Natural killer cell (primary cell): ENCODE results near the gene AGAP2. TPM values are rescaled to one million over a fixed set of nuclear protein-coding genes. Genes with fewer than 3 reads are reported as not detected.

Source experiments
- ATAC-seq, 3 donors: fragments of 150-1000 bp in 2 of 3; fragments of 200-7000 bp in 1 of 3; cut with Tn5 transposase; 1 replicate in 1 of 3; 2 replicates in 2 of 3; pipeline ENCODE4 v1.10.0; 2021; ENCODE audit warnings: mild to moderate bottlenecking in 2 of 3, moderate library complexity in 2 of 3
- DNase-seq, 2 donors: peaks; one replicate each; pipeline versions ENCODE4 v3.0.0 to v3.0.0-alpha.2; 2013 to 2021; ENCODE audit warnings: mixed read lengths in 1 of 2
- H3K27ac ChIP-seq: one replicate; pipeline ENCODE4 v1.5.1; 2013; ENCODE audit warnings: mild to moderate bottlenecking, low read length
- H3K27me3 ChIP-seq: one replicate; pipeline ENCODE4 v1.6.1; 2013; ENCODE audit warnings: low read length; ENCODE audit not compliant: control insufficient read depth, insufficient read depth
- H3K36me3 ChIP-seq: one replicate; pipeline ENCODE4 v1.6.1; 2013; ENCODE audit warnings: low read length; ENCODE audit not compliant: control insufficient read depth, insufficient read depth
- H3K4me1 ChIP-seq: one replicate; pipeline ENCODE4 v1.6.1; 2013; ENCODE audit warnings: low read length; ENCODE audit not compliant: control insufficient read depth, insufficient read depth
- H3K4me3 ChIP-seq: one replicate; pipeline ENCODE4 v1.5.1; 2013; ENCODE audit warnings: low read length
- H3K9me3 ChIP-seq: one replicate; pipeline ENCODE4 v1.6.1; 2013; ENCODE audit warnings: low read length; ENCODE audit not compliant: control insufficient read depth, insufficient read depth
- H3K27ac Mint-ChIP-seq, 2 donors: one replicate each; pipeline ENCODE4 v1.8.0; 2022; ENCODE audit warnings: mild to moderate bottlenecking in 2 of 2, mixed read lengths in 2 of 2, moderate library complexity in 1 of 2
- H3K27me3 Mint-ChIP-seq, 2 donors: one replicate each; pipeline ENCODE4 v1.8.0; 2022; ENCODE audit warnings: low read depth in 2 of 2, mixed read lengths in 2 of 2
- H3K36me3 Mint-ChIP-seq: one replicate; pipeline ENCODE4 v1.8.0; 2022; ENCODE audit warnings: mixed read lengths
- H3K4me1 Mint-ChIP-seq, 2 donors: one replicate each; pipeline ENCODE4 v1.8.0; 2022; ENCODE audit warnings: mixed read lengths in 2 of 2
- H3K4me3 Mint-ChIP-seq: one replicate; pipeline ENCODE4 v1.8.0; 2022; ENCODE audit warnings: mild to moderate bottlenecking, moderate library complexity, mixed read lengths
- H3K9me3 Mint-ChIP-seq, 2 donors: one replicate each; pipeline ENCODE4 v1.8.0; 2022; ENCODE audit warnings: mixed read lengths in 2 of 2
- WGBS: methylation state at CpG from one replicate; pipeline ENCODE4 v1.1.7; 2013; ENCODE audit warnings: missing lambda C conversion rate; ENCODE audit not compliant: insufficient coverage; 5-methylcytosine and 5-hydroxymethylcytosine counted together
- intact Hi-C: fragments of 100-400 bp; cut with micrococcal nuclease; formaldehyde crosslinking; loops from one replicate; pipeline ENCODE4 v1.14.2; 2022
- total RNA-seq, 4 donors: library from RNA; stranded (reverse); fragments of 120-200 nt in 1 of 4; gene quantifications; one replicate each; pipeline versions ENCODE4 v1.2.3 to v1.2.4, GENCODE V29; 2013 to 2022
- TF ChIP-seq, protein P1 (sequence below): fragments of 200-600 bp; IDR thresholded peaks from one replicate; pipeline ENCODE4 v1.8.0; 2022; ENCODE audit warnings: antibody characterized with exemption

The AGAP2 gene
- total RNA-seq, 3 donors from 2014 or later (not counting 1 experiment from before 2014, with no cell fraction given): 54.1 to 63.5 (median 54.8) TPM

DNA sequence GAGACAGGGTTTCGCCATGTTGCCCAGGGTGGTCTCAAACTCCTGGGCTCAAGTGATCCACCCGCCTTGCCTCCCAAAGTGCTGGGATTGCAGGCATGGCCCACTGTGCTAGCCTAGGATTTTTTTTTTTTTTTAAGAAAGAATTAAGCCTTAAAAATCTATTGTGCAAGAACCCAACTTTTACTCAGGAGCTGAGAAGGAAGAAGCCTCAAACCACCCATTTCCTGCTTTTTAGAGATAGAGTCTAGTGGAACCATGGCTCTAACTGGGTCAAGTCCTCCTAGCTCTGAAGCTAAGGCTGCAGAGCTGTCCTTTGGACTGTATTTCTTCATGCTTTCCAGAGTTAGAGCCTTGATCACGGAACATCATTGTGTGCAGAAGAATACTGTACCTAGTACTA lies 42.7 kb upstream of the AGAP2 start:
- ATAC-seq (no peak), DNase-seq (peak in 1 of 2 donors; percentile 59)
- no peak overlapping the region for H3K4me3 ChIP-seq
- TF ChIP-seq, protein P1, sequence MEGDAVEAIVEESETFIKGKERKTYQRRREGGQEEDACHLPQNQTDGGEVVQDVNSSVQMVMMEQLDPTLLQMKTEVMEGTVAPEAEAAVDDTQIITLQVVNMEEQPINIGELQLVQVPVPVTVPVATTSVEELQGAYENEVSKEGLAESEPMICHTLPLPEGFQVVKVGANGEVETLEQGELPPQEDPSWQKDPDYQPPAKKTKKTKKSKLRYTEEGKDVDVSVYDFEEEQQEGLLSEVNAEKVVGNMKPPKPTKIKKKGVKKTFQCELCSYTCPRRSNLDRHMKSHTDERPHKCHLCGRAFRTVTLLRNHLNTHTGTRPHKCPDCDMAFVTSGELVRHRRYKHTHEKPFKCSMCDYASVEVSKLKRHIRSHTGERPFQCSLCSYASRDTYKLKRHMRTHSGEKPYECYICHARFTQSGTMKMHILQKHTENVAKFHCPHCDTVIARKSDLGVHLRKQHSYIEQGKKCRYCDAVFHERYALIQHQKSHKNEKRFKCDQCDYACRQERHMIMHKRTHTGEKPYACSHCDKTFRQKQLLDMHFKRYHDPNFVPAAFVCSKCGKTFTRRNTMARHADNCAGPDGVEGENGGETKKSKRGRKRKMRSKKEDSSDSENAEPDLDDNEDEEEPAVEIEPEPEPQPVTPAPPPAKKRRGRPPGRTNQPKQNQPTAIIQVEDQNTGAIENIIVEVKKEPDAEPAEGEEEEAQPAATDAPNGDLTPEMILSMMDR: no peak
- intact Hi-C loops: loop anchor here (5.0 kb wide), 1 partner anchor 66 kb away; the partner anchor contains the start of gene CTDSP2
- H3K36me3 ChIP-seq: peaks cover 10% of the 10 kb centered on the region
- Mint-ChIP-seq H3K4me1 (peaks cover 30 to 32% of the 10 kb centered on the region in 2 donors), H3K27ac (peak overlapping the region; percentile 90 to 97), H3K4me3 (no peak overlapping the region), H3K27me3 (no peaks in the 10 kb centered on the region), H3K9me3 (no peaks in the 10 kb centered on the region), H3K36me3 (peaks cover 5% of the 10 kb centered on the region)
- no peaks in the 10 kb centered on the region for H3K27me3 ChIP-seq
- peak overlapping the region; percentile 8 for H3K27ac ChIP-seq
- H3K4me1 ChIP-seq: peaks cover 36% of the 10 kb centered on the region
- H3K9me3 ChIP-seq: no peaks in the 10 kb centered on the region
- WGBS: 88% methylated on average over 3 of the region's 3 CpGs

DNA sequence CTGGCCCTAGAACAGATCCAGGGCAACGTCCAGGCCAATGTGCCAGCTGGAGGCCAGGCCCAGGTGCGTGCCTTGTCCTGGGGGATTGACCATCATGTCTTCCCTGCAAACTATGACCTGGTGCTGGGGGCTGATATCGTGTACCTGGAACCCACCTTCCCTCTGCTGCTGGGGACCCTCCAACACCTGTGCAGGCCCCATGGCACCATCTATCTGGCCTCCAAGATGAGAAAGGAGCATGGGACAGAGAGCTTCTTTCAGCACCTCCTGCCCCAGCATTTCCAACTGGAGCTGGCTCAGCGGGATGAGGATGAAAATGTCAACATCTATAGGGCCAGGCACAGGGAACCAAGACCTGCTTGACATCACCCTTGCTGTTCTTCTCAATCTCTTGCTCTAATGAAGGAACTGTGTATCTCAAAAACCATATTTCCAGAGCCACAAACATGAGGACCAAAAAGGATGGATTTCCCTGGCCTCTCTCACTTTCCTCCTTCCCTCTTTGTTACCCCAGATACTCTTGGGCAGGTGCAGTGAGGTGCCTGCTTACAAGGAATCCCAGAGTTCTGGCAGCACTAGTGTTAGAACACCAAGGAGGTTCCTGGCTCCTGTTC lies 41.8 kb upstream of the AGAP2 start:
- H3K4me3 Mint-ChIP-seq: no peak overlapping the region
- H3K27ac Mint-ChIP-seq: no peak overlapping the region
- H3K27ac ChIP-seq: no peak overlapping the region

DNA sequence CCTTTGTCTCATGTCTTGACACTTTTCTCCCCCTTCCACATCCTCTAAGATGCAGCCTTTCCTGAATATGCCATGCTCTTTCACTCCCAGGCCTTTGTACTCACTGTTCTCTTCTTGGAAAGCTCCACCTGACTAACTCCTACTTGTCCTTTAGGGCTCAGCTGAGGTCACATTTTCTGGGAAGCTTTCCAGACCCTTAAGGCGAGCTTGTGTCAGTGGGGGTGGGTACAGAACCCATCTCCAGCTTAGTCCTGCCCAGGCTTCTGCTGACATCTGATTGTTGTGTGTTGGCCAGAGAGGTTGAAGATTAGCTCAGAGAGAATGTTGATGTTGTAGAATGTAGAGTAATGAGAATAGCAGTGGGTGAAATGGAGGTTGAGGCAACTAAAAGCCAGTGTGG lies 41.2 kb upstream of the AGAP2 start:
- Mint-ChIP-seq H3K4me3 (no peak overlapping the region), H3K36me3 (no peaks in the 10 kb centered on the region), H3K27ac (no peak overlapping the region), H3K27me3 (no peaks in the 10 kb centered on the region), H3K9me3 (no peaks in the 10 kb centered on the region), H3K4me1 (peaks cover 26 to 27% of the 10 kb centered on the region in 2 donors)
- ATAC-seq (no peak), DNase-seq (no peak)
- no peaks in the 10 kb centered on the region for H3K36me3 ChIP-seq
- TF ChIP-seq, protein P1: no peak
- no peaks in the 10 kb centered on the region for H3K27me3 ChIP-seq
- no peak overlapping the region for H3K27ac ChIP-seq
- intact Hi-C loops: loop anchor here (5.0 kb wide), 1 partner anchor 68 kb away; the partner anchor contains the start of gene CTDSP2
- H3K4me1 ChIP-seq: peaks cover 36% of the 10 kb centered on the region
- H3K9me3 ChIP-seq: no peaks in the 10 kb centered on the region
- 89% methylated on average over 1 of the region's 1 CpG for WGBS
- H3K4me3 ChIP-seq: no peak overlapping the region

More for the DNA sequence above, 41.8 kb upstream of the AGAP2 start:
- intact Hi-C loops: loop anchor here (5.0 kb wide), 1 partner anchor 67 kb away; the partner anchor contains the start of gene CTDSP2
- peaks cover 26 to 27% of the 10 kb centered on the region in 2 donors for H3K4me1 Mint-ChIP-seq
- no peaks in the 10 kb centered on the region for H3K27me3 Mint-ChIP-seq
- H3K27me3 ChIP-seq: no peaks in the 10 kb centered on the region
- peaks cover 2% of the 10 kb centered on the region for H3K36me3 ChIP-seq
- 86% methylated on average over 4 of the region's 4 CpGs for WGBS
- H3K4me1 ChIP-seq: peaks cover 36% of the 10 kb centered on the region
- no peak overlapping the region for H3K4me3 ChIP-seq
- DNase-seq (no peak), ATAC-seq (no peak)
- no peaks in the 10 kb centered on the region for H3K9me3 Mint-ChIP-seq
- H3K36me3 Mint-ChIP-seq: no peaks in the 10 kb centered on the region
- H3K9me3 ChIP-seq: no peaks in the 10 kb centered on the region
- TF ChIP-seq, protein P1: no peak

DNA sequence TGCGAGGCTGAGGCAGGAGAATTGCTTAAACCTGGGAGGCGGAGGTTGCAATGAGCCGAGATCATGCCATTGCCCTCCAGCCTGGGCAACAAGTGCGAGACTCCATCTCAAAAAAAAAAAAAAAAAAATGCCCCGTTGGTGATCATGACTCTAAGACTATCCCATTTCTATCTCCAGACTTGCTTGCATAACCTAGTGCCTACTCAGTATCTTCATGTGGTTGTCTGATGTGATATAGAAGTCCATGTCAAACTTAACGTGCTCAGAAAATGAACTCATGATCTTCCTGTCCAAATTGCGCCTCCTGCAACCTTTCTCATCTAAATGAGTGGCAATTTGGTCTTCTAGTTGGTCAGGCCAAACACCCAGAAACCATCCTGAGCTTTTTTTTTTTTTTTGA lies 39.4 kb upstream of the AGAP2 start:
- H3K27ac Mint-ChIP-seq: no peak overlapping the region
- TF ChIP-seq, protein P1: no peak
- H3K27me3 ChIP-seq: no peaks in the 10 kb centered on the region
- peaks cover 34% of the 10 kb centered on the region for H3K4me1 ChIP-seq
- no peaks in the 10 kb centered on the region for H3K36me3 Mint-ChIP-seq
- 95% methylated on average over 6 of the region's 7 CpGs for WGBS
- no peak for DNase-seq
- ATAC-seq: no peak
- H3K4me3 ChIP-seq: no peak overlapping the region
- H3K27ac ChIP-seq: no peak overlapping the region
- no peaks in the 10 kb centered on the region for H3K27me3 Mint-ChIP-seq
- H3K9me3 Mint-ChIP-seq: no peaks in the 10 kb centered on the region
- H3K36me3 ChIP-seq: no peaks in the 10 kb centered on the region
- intact Hi-C loops: no loop called here
- H3K4me3 Mint-ChIP-seq: no peak overlapping the region
- H3K4me1 Mint-ChIP-seq: peaks cover 19% of the 10 kb centered on the region in 2 donors
- no peaks in the 10 kb centered on the region for H3K9me3 ChIP-seq
